Dermis microvascular lymphatic vessel endothelial cell (primary cell): ENCODE results near the gene F13A1. TPM values are rescaled to one million over a fixed set of nuclear protein-coding genes. Genes with fewer than 3 reads are reported as not detected.
A peak's percentile ranks its signal among the peaks of the same experiment; 100 is the strongest.
"Not testable (repeated sequence)": the region's sequence is repeated elsewhere in the genome, so short reads cannot be mapped to it uniquely, and the experiment has no call there.

Experiments used
- DNase-seq, 2 donors: peaks; one replicate each; pipeline versions ENCODE4 v3.0.0 to v3.0.0-alpha.2; 2010; ENCODE audit warnings: low read depth in 2 of 2
- total RNA-seq: library from RNA; depleted of rRNA; stranded (reverse); fragments of >200 nt; gene quantifications from 2 replicates; pipeline ENCODE4 v1.2.1, GENCODE V29; 2014

Gene F13A1
- total RNA-seq, 1 donor from 2014 or later = not detected

DNA sequence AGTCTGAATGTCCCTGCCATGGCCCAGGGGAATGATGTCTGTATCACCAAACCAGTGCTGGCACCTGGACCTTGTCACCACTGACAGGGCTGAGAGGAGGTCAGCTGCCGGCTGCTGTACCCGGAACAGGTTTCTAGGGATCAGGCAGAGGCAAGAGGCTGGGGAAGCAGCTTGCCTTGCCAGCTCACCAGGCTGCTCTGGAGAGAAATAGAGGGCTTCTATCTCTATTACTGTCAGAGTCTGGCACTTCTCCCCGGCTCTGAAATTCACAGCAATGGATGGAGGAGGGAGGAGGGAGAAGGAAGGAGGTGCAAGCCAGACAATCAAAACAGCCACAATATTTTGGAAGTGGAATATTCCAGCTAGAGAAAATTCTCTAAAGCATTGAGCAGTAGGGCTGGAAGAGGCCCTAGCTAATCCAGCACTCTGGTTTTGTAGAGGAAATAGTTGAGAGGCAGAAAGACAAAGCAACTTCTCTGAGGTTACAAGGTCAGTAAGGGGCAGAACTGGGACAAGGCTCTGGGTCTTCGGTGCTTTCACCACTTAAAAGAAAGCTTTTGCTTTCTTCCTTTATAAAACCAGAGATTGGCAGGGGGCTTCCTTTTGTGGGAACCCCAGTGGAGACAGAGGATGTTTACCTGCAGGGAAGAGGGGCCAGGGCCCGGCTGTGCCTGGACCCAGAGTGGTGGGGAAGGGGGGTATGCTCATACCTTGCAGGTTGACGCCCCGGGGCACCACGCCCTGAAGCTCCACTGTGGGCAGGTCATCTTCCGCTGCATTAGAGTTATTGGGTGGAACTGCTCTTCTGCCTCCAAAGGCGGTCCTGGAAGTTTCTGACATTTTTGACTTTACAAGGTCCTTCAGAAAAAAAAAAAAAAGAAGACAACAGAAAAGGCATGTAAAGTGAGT is 2.4 kb downstream of the F13A1 start:
- DNase-seq = no peak

DNA sequence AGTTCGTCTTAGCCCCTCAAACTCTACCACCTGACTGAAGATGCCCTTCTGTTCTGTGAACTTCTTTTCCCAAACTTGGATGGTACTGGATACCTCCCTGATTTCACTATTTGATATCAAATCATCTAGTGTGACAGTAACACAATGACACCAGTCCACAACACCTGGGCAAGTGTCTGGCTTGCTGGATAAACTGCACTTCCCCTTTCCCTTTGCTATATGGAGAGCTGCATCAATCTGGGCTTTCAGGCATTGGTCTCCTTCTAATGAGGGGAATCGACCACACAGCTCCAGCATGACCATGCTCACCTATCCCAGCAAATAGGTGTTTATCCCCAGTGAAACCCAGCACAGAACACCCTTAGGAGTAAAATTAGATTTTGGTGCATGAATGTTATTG is 3.1 kb downstream of the F13A1 start:
- no peak for DNase-seq

DNA sequence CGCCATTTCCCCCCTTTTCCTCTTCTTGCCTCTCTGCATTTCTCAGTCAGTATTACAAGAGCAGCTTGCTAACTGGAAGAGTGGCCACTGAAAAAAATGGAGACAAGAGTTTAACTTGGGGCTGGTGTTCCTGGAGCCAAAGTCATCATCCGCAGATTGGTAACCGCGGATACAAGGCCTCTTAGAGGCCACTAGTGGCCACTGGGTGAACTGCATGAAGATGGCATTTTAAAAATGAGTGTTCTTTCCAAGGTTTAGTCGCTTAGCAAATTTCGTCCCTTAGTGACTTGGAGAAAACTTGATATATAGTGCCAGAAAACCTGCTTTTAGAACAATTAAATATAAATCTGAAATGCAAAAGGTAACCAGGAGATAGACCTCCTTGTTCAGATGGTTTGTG is 4.8 kb downstream of the F13A1 start:
- DNase-seq = peak; percentile 28 to 52

DNA sequence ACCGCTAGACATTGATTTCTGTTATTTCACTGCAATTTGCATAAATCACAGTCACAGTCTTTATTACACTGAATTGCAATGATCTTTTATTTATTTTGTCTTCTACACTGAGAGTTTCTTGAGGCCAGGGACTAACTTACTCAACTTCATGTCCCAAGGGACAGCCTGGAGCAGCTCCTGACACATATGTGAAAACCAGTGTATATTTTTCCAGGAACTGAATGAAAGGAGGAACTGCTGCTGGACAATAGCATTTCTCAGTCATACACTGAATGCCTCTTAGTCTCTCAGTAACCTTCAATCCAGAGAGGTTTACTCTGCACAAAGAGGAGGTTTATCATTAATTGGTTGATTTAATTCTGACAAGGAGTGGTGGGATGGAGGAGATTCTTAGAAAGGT is 5.9 kb downstream of the F13A1 start:
- no peak for DNase-seq

DNA sequence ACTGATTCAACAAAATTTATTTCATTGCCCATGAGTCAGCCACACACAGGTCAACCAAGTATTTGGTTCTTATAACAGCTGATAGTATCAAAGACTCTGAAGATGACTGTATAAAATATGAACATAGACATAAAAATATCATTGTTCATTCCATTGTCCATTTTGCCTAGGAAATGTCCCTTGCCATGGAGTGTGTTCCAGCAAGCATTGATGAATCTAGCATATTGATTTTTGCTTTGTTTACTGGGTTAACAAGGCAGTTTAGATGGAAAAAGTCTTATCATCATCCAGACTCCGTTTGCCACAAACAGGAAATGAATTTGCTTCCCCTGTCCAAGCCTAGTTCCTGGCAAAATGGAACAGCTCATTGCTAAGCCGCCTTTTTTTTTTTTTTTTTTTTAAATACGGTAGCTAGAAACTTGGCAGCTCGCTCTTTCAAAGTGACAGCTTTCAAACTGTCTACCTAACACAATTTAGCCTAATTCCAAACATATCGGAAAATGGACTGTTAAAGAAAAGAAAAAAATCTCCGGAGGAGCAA is 7.5 kb downstream of the F13A1 start:
- DNase-seq = peak; percentile 62 to 65

DNA sequence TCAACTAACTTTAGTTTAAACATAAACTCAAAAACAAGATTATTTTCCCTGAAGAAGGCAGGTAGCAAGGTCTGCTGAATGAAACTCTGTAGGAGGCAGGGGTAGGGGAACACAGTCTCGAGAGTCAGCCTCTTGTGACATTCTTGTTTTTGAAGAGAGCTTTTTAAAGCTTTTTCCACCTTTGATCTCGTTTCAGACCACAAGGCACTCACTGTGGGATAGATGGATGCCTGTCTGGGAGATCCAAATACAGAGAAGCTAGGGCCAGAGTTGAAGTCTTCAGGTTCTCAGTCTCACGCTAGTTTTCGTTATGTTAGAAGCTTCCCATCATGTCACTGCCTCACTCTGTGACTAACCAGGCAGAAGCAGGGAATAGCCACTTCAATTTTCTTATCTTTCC is 14.9 kb downstream of the F13A1 start:
- DNase-seq = no peak

DNA sequence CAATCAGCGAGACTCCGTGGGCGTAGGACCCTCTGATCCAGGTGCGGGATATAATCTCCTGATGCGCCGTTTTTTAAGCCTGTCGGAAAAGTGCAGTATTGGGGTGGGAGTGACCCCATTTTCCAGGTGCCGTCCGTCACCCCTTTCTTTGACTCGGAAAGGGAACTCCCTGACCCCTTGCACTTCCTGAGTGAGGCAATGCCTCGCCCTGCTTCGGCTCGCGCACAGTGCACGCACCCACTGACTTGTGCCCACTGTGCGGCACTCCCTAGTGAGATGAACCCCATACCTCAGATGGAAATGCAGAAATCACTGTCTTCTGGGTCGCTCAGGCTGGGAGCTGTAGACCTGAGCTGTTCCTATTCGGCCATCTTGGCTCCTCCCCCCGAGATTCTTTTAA is 20.1 kb downstream of the F13A1 start:
- not testable (repeated sequence) for DNase-seq

DNA sequence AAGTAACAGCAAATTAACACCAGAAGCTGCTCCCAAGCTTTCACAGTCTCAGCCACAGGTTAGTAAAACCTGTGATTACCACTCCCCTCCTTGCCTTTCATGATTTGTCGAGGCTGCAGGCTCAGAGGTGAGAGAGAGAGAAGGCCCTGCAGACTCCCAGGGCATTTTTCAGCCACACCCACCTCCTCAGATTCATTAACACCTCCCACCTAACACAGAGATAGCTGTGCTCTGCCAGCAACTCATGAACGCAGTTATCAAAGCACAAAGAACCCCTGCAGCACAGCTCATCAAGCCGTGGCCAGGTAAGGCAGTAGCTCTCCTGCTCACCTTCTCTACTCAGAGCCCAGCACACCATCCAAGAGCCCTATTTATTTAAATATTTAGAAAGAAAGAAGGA is 27.1 kb downstream of the F13A1 start:
- no peak for DNase-seq

DNA sequence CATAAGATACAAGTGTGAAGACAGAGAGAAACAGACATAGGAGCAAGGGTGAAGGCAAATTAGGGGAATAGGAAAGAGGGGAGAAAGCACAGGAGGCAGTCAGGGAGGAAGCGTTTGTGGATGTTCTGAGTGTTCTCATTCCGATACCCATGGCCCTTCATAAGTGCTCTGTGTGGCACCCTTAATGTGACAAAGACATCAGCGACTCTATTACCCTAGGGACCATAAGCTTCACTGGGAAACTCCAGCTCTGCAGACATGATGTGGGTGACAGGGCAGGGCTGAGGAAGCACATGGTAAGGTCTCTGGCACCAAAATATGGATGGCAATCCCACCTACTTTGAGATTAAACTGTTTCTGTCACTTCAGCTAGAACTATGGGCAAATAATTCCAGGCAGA is 33.0 kb downstream of the F13A1 start:
- no peak for DNase-seq

DNA sequence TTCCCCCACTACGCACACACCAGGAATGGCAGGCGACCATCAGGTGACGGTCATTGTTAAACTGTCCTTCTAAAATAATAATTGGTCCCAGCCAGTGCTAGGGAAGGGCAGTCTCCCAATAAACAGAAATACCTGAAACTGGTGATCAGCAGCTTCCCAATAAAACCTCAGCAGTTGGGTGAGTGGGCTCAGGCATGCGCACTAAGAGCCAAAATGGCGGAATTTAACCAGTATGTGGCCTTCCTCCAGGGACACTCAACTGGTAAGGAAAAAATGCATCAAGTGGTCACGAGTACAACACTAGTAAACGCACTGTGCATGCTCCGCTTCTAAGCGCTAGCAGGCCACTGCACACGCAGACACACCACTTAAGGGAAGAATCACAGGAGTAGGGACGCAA is 34.8 kb downstream of the F13A1 start:
- DNase-seq = no peak

DNA sequence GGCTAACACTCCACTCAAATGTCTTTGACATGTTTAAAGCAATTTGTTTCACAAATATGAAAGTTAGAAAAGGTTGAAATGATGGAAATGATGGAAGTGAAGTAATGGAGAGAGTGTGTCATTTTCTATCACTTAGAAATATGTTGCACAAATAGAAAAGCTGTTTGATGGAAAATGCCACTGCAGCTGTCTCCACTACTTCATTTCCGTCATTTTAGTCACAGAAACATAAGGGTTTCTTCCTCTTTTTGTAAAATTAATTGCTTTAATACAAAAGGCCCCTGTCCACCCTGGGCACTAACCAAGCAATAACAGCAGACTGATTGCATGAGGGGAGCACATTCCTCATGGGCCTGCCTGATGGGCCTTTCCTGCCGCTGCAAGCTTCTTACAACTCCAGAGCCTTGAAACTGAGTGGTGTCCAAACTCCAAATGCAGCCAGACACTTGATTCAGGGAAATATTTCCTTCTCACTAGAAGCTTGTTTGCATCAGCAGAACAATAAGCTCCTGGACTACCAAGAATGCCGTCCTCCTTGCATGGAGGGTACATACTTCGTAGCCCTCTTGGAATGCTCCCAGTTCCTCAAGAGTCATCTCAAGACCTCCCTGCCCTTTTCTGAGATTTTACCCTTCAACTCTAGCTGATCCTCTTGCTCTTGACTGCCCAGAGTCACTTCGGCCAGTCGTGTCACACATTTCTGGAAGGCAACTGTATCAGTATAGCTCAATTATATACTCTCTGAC is 36.1 kb downstream of the F13A1 start:
- DNase-seq = no peak

DNA sequence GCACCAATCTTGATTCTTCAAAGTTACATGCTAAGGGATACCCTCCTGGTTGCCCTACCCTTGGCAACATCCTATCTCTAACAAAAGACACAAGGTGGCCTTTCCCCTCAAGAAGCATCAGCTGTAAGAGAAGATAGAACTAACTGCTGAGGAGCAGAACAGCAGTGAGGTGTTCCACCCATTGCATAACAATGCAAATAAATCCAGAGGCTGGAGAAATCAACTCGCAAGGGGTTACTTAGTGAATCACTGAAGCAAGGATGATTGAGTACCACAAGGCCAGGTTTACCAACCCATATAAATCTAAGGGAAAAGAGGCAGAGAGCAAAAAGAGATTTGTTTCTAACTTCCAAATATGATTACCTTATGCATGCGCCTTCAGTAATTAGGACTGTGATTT is 36.7 kb downstream of the F13A1 start:
- no peak for DNase-seq

DNA sequence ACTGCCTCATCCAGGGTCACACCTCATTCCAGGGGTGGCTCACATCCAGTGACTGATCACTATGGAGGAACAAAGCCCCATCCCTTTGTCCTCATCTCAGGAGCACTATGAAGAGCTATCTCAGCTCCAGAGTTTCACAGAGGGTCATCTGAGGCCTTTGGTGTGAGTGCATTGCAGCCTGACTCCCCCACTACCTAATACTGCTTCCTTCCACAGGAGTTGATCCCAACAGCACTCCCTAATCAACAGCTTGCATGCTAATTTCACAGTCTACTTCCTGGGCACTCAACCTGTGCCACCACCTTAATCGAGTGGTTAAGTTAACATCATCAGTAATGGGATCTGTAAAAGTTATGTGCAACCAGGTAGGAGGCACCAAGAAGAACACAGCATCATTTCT is 37.7 kb downstream of the F13A1 start:
- no peak for DNase-seq

DNA sequence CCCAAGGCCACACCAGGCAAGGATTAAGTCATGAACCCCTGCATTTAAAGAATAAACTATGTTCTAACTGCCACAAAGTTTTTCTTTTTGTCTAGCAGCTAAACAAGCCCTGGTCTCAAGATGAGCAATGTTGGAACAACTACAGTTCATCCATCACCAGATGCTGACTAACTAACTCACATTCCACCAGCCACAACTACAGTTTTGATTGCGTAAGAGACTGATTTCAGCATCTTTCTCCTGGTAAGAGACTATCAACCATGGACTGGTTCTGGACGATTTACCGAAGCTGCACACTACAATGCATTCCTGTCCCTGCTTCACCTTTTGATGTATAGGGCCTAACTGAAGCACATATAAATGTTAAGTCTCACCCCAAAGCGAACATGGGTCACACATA is 43.0 kb downstream of the F13A1 start:
- DNase-seq = no peak

DNA sequence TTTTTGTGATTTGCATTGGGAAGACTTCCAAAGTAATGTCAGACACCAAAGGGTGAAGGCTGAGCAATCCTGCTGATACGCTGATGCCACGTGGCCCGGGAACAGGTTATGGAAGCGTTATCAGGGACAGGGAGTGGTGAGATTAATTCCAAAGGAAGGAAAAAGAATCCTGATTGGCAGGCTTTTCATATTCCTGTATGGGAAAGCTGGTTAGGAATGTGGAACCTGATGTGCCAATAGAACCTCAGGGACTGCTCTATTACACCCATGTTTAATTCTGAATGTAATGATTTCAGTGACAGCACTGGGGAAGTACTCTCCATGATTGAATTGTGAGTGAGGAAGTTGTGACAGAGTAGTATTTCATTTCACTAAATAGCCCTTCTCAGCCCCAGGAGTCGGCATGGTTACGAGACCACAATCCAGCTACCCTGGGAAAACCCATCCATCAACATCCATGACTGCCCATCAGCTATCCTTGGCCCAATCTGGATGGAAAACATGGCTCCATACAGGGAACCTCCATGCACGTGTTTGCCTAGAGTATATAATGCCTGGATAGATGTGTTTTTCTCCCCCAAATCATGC is 49.4 kb downstream of the F13A1 start:
- DNase-seq = no peak

DNA sequence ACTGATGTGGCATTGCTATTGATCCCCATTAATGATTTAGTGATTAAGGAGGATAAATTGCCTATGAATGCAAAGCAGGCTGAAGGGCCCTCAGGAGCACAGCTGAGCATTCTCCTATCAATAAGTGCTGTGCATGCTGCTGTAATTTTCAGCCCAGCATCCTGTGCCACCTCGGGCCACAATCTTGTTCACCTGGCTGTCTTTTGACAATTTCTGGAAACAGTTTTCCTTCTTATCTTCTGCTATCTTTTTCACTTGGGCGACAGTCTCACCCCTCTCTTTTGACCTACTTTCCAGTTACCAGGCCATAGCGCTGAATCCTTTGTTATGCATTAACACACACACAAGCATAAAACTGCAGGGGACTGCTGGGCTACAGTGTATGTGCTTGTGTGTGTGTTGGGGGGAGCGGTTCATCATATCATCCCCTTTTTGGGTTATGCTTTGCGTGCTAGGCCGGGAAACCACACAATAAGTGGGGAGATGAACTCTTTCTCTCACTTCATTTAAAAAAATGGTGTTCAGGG is 60.2 kb downstream of the F13A1 start:
- no peak for DNase-seq

DNA sequence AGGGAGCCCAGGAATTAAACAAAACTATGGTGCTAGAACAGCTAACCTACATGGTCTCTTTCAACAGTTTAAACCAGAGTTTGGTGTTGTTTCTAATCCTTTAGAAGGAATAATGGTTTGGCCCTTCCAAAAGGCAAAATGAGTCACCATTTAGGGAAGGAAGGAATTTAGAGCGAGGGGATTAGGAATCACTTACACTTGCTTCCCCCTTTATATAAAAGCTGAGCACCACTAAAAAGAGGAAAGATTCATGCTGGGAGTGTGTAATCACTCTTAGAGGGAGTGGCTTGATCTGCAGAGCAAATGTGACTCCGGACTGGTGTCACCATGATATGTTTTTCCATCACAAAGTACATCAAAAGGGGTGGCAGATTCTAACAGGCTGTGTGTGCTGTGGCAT is 63.6 kb downstream of the F13A1 start:
- DNase-seq = no peak

DNA sequence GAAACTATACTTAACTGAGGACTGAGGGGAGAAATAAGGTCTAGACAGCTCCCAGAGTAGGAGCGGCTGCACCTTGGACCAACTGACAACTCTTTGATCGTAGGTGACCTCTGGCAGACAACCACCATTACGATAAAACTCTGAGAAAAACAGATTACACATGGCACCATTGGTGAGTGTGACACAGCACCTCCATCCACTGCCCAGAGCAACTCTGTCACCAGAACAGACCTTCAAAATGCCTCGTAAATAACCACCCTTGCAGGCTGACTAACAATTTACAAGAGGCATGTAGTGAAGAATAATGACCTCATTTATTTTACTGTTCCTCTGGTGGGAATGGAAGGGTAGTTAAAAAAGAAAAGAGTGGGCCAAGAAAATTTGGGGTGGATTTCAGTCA is 64.2 kb downstream of the F13A1 start:
- DNase-seq = no peak

DNA sequence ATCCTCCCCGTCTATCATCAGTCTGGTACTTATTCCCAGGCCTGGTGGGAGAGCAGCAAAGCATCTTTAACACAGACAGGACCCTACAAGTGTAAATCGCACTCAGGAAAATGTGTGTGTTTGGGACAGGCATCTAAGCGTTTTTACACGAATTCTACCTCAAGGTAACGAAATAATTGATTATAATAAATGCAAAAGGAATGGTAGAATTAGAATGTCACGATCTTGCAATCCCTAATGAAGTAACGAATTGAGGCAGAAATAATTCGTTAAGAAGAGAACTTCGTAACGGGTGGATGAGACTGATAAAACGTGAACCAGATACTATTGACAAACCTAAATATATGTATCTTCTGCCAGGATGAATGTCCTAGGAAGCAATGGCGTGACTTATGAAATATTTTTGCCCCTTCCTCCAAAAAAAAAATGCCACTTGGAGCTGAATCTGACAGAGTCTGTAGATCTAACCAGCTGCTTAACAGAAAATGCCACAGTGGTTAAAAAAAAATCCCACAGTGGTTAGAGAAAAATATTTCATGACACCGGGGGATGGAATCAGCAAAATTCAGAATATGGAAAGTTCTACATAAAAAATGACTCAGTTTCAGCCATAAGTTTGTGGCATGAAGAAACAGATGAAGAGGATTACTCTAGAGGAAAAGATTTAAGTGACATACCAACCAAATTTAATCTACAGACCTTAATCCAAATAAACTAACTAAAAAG is 68.7 kb downstream of the F13A1 start:
- no peak for DNase-seq

DNA sequence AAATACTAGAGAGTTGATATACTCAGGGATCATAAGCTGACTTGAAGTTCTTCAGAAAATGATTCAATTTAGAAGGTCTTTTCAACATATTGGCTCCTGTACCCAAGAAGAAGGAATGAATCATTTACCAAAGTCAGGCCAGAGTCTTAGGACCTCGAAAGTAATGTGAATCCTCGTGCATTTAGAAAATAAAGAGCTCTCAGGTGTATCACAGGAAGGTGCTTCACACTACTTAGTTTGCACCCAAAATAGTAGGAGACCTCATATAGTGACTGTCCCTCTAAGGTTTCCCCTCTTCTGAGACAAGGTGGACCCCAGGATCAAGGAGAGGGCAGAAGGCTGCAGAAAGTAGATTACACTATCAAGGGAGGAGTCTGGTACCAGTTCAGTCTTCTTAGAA is 71.8 kb downstream of the F13A1 start:
- DNase-seq = no peak

DNA sequence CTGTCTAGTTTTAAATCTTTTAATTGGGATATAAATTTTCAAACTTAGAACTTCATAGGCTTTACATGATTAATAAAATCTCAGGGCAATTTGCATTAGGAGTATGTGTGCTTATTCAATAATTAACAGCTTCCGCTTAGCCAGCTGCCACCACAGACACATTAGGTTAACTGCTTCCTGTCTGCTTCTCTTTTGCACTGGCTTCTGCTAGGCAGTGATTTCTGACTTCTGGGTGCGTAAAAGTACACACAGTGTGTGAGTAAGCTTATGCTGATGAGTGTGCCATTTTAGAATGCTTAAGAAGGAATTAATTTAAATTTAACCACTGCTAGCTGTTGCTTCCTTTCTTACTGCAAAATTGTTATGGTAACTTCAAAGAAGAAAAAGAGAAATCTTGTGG is 73.9 kb downstream of the F13A1 start:
- DNase-seq = no peak
